GM12892 (cell line): ENCODE data around the gene CDK5.

Experiments used
- POLR2A ChIP-seq: IDR thresholded peaks from 2 replicates; pipeline ENCODE4 v1.6.1; 2011; ENCODE audit warnings: low read depth, low read length, control low read depth
- POLR2AphosphoS5 ChIP-seq: IDR thresholded peaks from 2 replicates; pipeline ENCODE4 v1.6.1; 2011; ENCODE audit warnings: low read depth, low read length, control low read depth
- TAF1 ChIP-seq: IDR thresholded peaks from 2 replicates; pipeline ENCODE4 v1.6.1; 2011; ENCODE audit warnings: low read depth, mild to moderate bottlenecking, control low read depth, low read length, borderline replicate concordance

- TF ChIP-seq POLR2A (no peak), TAF1 (no peak), POLR2AphosphoS5 (no peak)
Observed at GRCh38 chr7:151032936-151033863, 24.5 kb downstream of the CDK5 start.
